Glutamatergic neuron (in vitro differentiated cells): ENCODE measurements around the gene GLIS1. TPM values are rescaled to one million over a fixed set of nuclear protein-coding genes. Genes with fewer than 3 reads are reported as not detected.

ENCODE experiments used
- DNase-seq: peaks from one replicate; pipeline ENCODE4 v3.0.0; 2022
- H3K27ac Mint-ChIP-seq: one replicate; pipeline ENCODE4 v1.8.0; 2020; ENCODE audit warnings: mild to moderate bottlenecking, mixed read lengths, inconsistent platforms; ENCODE audit not compliant: unreplicated experiment
- H3K27me3 Mint-ChIP-seq: one replicate; pipeline ENCODE4 v1.8.0; 2020; ENCODE audit warnings: mild to moderate bottlenecking, moderate library complexity, mixed read lengths, inconsistent platforms; ENCODE audit not compliant: unreplicated experiment
- H3K36me3 Mint-ChIP-seq: one replicate; pipeline ENCODE4 v1.8.0; 2020; ENCODE audit warnings: mild to moderate bottlenecking, mixed read lengths, inconsistent platforms; ENCODE audit not compliant: unreplicated experiment
- H3K4me1 Mint-ChIP-seq: one replicate; pipeline ENCODE4 v1.8.0; 2020; ENCODE audit warnings: mild to moderate bottlenecking, low read depth, mixed read lengths, inconsistent platforms; ENCODE audit not compliant: unreplicated experiment
- H3K4me3 Mint-ChIP-seq: one replicate; pipeline ENCODE4 v1.8.0; 2020; ENCODE audit warnings: mild to moderate bottlenecking, mixed read lengths, inconsistent platforms; ENCODE audit not compliant: unreplicated experiment
- H3K9me3 Mint-ChIP-seq: one replicate; pipeline ENCODE4 v1.8.0; 2020; ENCODE audit warnings: mild to moderate bottlenecking, moderate library complexity, mixed read lengths, inconsistent platforms; ENCODE audit not compliant: unreplicated experiment
- total RNA-seq: library from RNA; stranded (reverse); fragmentation: NEBNext Ultra II Directional; extraction: Animal tissue kit (Norgen Biotek cat#: 25700); gene quantifications from one replicate; pipeline ENCODE4 v1.2.1, GENCODE V29; 2021; ENCODE audit not compliant: unreplicated experiment
- TF ChIP-seq, protein P1 (sequence below): fragments of 200-600 bp; sonication (generic); IDR thresholded peaks from one replicate; pipeline ENCODE4 v1.5.0; 2021; ENCODE audit not compliant: partially characterized antibody, unreplicated experiment

Gene GLIS1
- total RNA-seq, 1 donor from 2014 or later: 0.76 TPM

DNA sequence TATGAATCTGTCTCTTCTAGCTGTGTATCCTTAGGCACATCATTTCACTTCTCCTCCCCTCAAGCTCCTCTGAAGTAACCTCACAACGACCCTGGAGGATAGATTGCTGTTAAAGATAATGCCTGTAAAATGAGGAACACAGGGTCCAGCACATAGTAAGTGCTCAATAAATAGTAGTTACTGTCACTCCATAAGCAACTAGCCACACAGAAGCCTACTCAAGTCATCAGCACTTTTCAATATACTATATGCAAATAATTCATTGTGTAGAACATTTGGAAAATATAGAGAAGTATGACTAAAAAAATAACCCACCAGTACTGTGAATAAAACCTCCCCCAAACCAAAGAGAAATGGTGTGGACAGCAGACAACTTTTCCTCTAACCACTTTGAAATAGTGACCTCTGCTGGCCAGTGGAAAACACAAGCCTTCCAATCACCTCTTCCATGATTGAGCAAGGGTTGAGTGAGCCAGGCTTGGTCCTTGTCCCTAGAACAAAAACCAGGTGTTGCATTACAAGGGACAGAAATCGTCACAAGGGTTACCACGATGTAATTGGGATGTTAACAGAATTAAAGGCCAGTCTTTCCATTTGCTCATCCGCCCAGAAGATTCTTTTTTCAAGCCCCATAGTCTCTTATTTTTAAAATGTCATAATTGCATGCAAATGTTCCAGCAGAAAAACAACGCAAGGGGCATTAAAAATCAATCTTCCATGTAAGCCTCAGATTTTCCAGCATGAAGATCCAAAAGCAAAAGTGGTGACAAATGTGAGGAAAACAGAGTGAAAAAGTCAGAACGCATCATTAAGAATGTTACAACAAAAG lies 15.7 kb upstream of the GLIS1 start:
- TF ChIP-seq, protein P1, sequence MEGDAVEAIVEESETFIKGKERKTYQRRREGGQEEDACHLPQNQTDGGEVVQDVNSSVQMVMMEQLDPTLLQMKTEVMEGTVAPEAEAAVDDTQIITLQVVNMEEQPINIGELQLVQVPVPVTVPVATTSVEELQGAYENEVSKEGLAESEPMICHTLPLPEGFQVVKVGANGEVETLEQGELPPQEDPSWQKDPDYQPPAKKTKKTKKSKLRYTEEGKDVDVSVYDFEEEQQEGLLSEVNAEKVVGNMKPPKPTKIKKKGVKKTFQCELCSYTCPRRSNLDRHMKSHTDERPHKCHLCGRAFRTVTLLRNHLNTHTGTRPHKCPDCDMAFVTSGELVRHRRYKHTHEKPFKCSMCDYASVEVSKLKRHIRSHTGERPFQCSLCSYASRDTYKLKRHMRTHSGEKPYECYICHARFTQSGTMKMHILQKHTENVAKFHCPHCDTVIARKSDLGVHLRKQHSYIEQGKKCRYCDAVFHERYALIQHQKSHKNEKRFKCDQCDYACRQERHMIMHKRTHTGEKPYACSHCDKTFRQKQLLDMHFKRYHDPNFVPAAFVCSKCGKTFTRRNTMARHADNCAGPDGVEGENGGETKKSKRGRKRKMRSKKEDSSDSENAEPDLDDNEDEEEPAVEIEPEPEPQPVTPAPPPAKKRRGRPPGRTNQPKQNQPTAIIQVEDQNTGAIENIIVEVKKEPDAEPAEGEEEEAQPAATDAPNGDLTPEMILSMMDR: peak; percentile 71
- Mint-ChIP-seq H3K27me3 (no peaks in the 10 kb centered on the region), H3K36me3 (peaks cover 5% of the 10 kb centered on the region), H3K27ac (no peak overlapping the region), H3K4me1 (peaks cover 3% of the 10 kb centered on the region), H3K9me3 (peaks cover 5% of the 10 kb centered on the region), H3K4me3 (no peak overlapping the region)
- peak; percentile 27 for DNase-seq

DNA sequence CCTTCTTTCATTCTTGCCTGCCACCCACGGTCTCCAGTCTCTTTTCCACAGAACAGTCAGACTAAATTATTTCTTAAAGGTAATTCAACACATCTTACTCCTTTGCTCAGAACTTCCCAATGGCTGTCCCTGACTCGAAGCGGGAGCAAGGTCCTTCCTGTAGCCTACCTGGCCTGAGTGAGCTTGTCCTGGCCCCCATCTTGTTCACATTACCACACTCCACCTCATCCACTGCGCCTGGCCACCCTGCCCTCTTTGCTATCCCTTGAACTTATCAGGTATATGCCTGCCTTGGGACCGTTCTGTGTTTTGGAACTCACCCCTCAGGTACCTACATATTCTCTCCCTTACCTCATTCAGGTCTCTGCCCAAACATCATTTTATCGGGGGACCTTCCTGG lies 13.3 kb upstream of the GLIS1 start:
- TF ChIP-seq, protein P1: no peak
- H3K4me1 Mint-ChIP-seq: peaks cover 3% of the 10 kb centered on the region
- peaks cover 4% of the 10 kb centered on the region for H3K27me3 Mint-ChIP-seq
- no peak overlapping the region for H3K4me3 Mint-ChIP-seq
- H3K36me3 Mint-ChIP-seq: no peaks in the 10 kb centered on the region
- no peak overlapping the region for H3K27ac Mint-ChIP-seq
- no peaks in the 10 kb centered on the region for H3K9me3 Mint-ChIP-seq
- no peak for DNase-seq

DNA sequence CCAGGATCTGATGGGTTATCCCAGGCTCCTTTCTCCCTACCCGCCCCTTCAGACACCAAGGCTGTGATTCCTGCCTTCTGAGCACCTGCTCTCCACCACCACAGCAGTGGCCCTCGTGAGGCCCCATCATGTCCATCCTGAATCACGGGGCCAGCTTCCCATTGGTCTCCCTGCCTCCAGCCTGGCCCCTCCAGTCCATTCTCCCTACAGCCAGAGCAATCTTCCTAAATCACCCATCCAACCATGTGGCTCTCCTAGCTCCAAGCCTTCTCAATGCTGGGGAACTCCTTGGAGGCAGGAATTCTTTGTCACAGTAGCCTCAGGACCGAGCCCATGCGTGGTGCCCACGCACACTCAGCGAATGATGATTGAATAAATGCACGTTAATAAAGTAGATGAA lies 8.9 kb upstream of the GLIS1 start:
- Mint-ChIP-seq H3K27ac (no peak overlapping the region), H3K36me3 (peaks cover 6% of the 10 kb centered on the region), H3K27me3 (peaks cover 4% of the 10 kb centered on the region), H3K9me3 (no peaks in the 10 kb centered on the region), H3K4me3 (no peak overlapping the region), H3K4me1 (no peaks in the 10 kb centered on the region)
- DNase-seq: no peak
- TF ChIP-seq, protein P1: no peak

DNA sequence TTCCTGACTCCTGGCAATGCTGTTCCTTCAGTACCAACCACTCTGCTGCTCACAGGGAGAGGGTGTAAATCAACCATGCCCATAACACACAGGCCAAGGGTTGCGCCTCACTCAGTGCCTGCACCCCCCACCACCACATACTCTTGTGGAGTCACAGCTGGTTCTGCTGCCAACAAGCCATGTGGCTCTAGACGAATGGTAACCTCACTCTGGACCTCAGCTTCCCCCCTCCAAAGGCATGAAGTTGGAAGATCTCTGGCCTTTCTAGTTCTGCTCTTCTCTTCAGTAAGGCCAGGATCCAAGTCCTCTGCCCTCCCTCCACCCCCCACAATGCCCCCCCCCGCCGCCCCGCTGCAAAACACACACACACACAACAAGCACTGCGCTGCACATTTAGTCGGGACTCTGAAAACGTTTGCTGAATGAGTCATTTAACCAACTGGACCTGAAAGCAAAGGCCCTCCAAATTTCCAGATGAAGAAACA lies 1.7 kb upstream of the GLIS1 start:
- H3K36me3 Mint-ChIP-seq: peaks cover 9% of the 10 kb centered on the region
- no peaks in the 10 kb centered on the region for H3K4me1 Mint-ChIP-seq
- TF ChIP-seq, protein P1: no peak
- H3K27ac Mint-ChIP-seq: no peak overlapping the region
- no peak overlapping the region for H3K4me3 Mint-ChIP-seq
- H3K27me3 Mint-ChIP-seq: no peaks in the 10 kb centered on the region
- no peak for DNase-seq
- H3K9me3 Mint-ChIP-seq: peaks cover 4% of the 10 kb centered on the region
